ENCODE measurements around the gene GSTCD.
"Not testable (repeated sequence)": the region's sequence is repeated elsewhere in the genome, so short reads cannot be mapped to it uniquely, and the experiment has no call there.

The GSTCD gene

DNA sequence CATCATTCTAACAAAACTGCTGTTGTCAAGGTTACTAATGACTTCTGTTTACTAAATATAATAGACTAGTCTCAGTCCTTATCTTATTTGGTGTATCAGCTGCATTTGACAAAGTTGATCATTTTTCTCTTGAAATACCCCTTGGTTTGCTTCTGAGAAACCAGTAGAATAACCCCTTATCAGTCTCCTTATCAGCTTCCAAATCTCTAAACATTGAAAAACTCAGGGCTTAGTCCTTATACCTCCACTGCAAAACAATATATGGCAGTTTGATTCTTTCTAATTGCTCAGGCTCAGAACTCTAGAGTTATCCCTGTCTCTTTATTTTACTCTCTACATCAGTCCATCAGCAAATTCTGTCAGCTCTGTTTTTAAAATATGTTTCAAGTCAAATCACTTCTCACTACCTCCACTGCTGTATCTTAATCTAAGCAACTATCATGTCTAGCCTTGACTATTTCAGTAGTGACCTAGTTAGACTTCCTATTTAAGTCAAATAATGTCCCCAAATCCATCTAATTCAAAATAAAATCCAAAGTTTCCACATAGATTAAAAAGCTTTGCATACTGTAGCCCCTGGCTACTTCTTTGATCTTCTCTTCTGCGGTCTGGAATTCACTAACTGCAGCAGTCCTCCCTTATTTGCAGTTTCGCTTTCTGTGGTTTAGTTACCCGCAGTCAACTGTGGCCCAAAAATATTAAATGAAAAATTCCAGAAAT lies 99.6 kb downstream of the GSTCD start:
- DNase-seq, result no peak

DNA sequence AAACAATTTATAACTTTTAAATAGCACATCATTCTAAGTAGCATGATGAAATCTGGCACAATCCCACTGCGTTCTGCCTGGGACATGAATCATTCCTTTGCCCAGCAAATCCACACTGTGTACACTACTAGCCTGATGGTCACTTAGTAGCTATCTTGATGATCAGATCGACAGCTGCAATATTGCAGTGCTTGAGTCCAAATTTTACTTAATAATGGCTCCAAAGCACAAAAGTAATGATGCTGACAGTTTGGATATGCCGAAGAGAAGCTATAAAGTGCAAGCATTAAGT lies 100.1 kb downstream of the GSTCD start:
- DNase-seq, result no peak

DNA sequence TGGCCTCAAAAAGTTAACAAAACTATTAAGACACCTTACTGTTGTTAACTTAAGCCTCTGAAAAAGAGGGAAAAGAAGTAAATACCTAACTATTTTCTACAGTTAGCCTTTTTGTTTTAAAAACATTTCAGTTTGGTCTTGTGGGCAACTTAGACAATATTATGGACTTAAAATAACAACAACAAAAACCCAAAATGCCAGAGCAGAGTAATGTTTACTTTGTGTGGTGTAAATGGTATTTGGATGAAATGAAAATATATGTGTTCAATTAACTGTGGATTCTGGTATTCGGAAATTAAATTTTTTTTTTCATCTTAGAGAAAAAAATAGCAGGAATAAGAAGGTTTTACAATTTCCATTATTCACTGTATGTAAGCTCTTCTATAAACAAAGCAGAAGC lies 107.1 kb downstream of the GSTCD start:
- DNase-seq, result no peak

DNA sequence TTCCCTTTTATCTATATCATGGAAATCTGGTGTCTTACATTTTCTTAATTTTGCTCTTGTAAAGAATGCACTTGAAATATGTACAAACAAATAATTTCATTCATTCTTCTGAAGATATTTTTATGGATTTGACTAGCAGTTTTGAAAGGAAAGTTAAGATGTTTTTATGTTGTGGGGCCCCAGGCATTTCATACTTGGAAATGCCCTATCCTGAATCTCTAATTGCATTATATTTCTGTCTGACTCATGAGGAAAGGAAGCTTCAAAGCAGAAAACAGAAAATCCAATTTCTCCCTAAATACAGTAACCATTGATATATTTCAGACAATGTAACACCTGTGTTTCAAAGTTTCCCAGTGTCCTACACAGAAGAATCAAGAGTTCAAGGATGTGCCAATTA lies 113.5 kb downstream of the GSTCD start:
- no peak for DNase-seq

GRCh38 chr4:105828074-105828473 lies 119.5 kb downstream of the GSTCD start:
- no peak for DNase-seq

- DNase-seq, result no peak
Observed at GRCh38 chr4:105831189-105831588, 122.6 kb downstream of the GSTCD start.

GRCh38 chr4:105835177-105835576 lies 126.6 kb downstream of the GSTCD start:
- DNase-seq, result no peak

GRCh38 chr4:105836537-105836936 lies 128.0 kb downstream of the GSTCD start:
- DNase-seq, result no peak

DNA sequence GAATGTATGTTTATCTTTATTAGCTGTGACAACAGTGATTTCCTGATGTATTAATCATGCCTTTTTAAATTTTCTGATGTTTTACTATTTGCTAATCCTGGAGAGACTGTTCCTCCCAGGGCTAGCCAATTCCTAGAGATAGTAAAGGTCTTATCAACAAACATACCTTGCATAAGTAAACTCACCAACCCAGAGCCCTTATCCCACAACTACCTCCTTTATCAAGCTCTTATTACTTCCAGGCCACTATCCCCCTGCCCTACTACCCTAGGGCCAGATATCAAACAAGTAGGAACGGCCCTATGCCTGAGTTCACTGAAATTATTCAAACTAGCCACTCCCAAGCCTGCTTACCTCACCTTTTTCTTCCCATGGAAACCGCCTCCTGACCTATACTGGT lies 128.5 kb downstream of the GSTCD start:
- no peak for DNase-seq

- DNase-seq, result peak; percentile 30
Observed at GRCh38 chr4:105838082-105838481, 129.5 kb downstream of the GSTCD start.

- DNase-seq, result peak; percentile 18
Observed at GRCh38 chr4:105840426-105841174, 132.0 kb downstream of the GSTCD start.

DNA sequence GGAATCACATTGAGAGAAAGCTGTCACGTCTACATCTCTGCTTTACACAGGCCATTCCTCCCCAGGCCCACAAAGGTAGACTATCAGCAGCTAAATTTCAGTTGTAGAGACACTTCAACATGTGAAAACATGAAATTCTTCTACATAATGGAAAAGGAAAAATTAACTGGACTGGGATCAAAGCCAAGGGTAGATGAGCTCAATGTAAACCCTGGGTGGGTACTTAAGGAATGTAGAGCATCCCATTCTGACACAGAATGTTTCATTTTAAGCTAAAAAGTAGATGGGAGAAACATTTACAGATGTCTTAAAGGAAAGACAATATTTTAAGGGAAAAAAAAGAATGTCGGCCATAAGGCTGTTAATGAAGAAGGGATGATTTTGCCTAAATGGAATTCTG lies 135.4 kb downstream of the GSTCD start:
- no peak for DNase-seq

- DNase-seq, result no peak
Observed at GRCh38 chr4:105845559-105845958, 137.0 kb downstream of the GSTCD start.

- DNase-seq, result not testable (repeated sequence)
Observed at GRCh38 chr4:105848359-105848758, 139.8 kb downstream of the GSTCD start.

- DNase-seq, result no peak
Observed at GRCh38 chr4:105851196-105851595, 142.6 kb downstream of the GSTCD start.

- not testable (repeated sequence) for DNase-seq
Observed at GRCh38 chr4:105852230-105852629, 143.6 kb downstream of the GSTCD start.

DNA sequence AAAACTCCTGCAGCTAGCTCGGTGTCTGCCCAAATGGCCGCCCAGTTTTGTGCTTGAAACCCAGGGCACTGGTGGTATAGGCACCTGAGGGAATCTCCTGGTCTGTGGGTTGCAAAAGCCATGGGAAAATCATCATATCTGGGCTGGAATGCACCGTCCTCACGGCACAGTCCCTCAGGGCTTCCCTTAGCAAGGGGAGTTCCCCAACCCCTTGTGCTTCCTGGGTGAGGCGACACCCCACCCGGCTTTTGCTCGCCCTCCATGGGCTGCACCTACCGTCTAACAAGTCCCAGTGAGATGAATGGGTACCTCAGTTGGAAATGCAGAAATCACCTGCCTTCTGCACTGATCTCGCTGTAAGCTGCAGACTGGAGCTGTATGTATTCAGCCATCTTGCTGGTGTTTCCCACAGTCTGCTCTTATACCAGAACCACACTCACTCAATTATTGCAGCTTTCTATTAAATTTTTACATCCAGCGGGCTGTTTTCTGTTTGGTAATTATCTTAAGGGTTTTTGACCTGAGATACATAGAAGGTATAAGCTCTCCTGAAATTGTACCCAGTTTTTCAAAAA lies 150.0 kb downstream of the GSTCD start:
- DNase-seq, result no peak

DNA sequence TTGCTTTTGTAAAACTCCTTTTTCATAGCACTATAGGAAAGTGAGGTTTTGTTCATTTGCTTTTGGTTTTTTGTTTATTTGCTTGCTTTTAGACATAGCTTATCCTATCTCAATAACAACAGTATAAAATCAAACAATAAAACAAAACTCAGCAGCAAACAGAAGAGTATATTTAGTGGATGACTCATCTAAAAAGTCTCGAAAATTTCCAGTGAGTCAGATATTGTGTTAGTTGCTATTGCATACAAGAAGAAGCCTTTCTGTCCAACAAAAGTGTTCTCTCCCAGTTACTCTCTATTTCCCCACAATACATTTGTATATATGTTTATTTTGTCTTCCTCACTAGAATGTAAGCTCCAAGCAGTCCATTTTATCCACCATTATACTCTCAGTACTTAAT lies 150.6 kb downstream of the GSTCD start:
- DNase-seq, result no peak

DNA sequence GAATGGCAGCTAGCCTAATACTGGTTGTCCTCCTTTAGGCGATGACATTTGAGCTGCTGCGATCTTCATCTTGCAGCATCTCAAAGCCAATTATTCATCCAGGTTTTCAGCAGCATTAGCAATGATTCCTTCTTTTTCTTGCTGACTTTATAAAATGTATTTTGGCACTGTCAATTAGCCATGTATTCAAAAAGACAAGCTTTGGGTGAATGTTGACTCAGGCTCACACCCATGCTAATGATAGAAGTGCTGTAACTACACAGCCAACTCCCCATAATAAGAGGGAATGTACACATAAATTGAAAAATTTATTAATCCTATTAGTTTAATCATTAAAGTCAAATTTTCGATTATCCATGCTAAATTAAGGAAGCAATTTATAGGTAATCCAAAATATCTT lies 162.4 kb downstream of the GSTCD start:
- no peak for DNase-seq

DNA sequence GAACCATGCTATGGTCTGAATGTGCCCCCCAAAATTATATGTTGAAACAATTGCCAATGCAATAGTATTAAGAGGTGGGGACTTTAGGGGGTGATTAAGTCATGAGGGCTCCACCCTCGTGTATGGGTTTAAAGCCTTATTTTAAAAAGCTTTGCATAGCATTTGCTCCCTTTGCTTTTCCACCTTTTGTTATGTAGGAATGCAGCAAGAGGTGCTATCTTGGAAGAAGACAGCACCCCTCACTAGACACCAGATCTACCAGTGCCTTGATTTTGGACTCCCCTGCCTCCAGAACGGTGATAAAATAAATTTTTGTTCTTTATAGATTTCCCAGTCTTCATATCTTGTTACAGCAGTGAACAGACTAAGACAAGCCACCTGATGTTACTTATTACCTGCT lies 163.4 kb downstream of the GSTCD start:
- no peak for DNase-seq

- DNase-seq, result no peak
Observed at GRCh38 chr4:105875233-105875632, 166.6 kb downstream of the GSTCD start.

DNA sequence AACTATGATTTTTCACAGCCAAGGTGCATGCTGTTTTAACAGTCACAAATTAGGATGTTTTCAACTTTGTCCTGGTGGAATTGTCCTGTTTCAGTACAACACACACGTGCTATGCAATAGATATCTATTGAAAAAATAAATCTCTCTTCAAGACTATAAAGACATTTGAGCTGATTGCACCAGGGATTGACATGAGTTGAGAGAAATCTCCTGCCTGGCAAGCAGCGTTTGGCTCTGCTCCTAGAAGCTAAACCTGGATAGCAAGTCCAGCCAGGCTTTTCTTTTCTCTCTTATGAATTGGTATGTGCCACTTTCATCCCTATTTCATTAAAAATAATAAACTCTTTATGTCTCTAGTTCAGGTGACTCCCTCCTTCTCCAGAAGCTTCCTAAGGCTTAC lies 170.1 kb downstream of the GSTCD start:
- DNase-seq, result no peak

GRCh38 chr4:105887508-105887907 lies 178.9 kb downstream of the GSTCD start:
- no peak for DNase-seq
